Fibroblast of lung (primary cell): ENCODE data around the gene GPHN.

Source experiments
- CTCF ChIP-seq, 2 donors: IDR thresholded peaks in 1 of 2; conservative IDR thresholded peaks in 1 of 2; 1 replicate in 1 of 2; 2 replicates in 1 of 2; pipeline ENCODE4 v1.5.1; 2011 to 2012; ENCODE audit warnings: low read length in 2 of 2, control low read depth in 1 of 2, inconsistent platforms in 1 of 2, low read depth in 1 of 2, mild to moderate bottlenecking in 1 of 2
- EZH2 ChIP-seq: IDR thresholded peaks from 2 replicates; pipeline ENCODE4 v1.5.1; 2012; ENCODE audit warnings: low read length, control low read depth, mild to moderate bottlenecking; ENCODE audit errors: missing control alignments

GRCh38 chr14:66641861-66642635 lies 134.1 kb downstream of the GPHN start:
- TF ChIP-seq CTCF (conservative IDR thresholded peaks at IDR 0.05 in 1 of 2, IDR thresholded peaks at IDR 0.05 in 1 of 2; ENCODE audit: low read depth in 1 of 2, low read length in 2 of 2) (no peak), EZH2 (no peak)
